Stimulated activated CD4-positive, alpha-beta T cell treated with anti-CD3 and anti-CD28 coated beads, Interleukin-12 subunit alpha, Interleukin-12 subunit beta, amount 100 ng/mL, for 48 hours (primary cell): ENCODE measurements around the gene YPEL1.
"Not testable (repeated sequence)": the region's sequence is repeated elsewhere in the genome, so short reads cannot be mapped to it uniquely, and the experiment has no call there.

Experiments
- DNase-seq, 3 donors: peaks; one replicate each; pipeline ENCODE4 v3.0.0-alpha.2; 2020; ENCODE audit warnings: low read depth in 2 of 3, low spot score in 1 of 3

The YPEL1 gene

GRCh38 chr22:21686193-21686608 is 49.4 kb downstream of the YPEL1 start:
- no peak for DNase-seq

GRCh38 chr22:21685164-21685513 is 50.5 kb downstream of the YPEL1 start:
- no peak for DNase-seq

- DNase-seq, result no peak
Measured at GRCh38 chr22:21684492-21685163, 51.0 kb downstream of the YPEL1 start.

- DNase-seq, result no peak
Measured at GRCh38 chr22:21683401-21683811, 52.2 kb downstream of the YPEL1 start.

- no peak for DNase-seq
Measured at GRCh38 chr22:21682385-21683175, 53.0 kb downstream of the YPEL1 start.

GRCh38 chr22:21681566-21682370 is 53.8 kb downstream of the YPEL1 start:
- DNase-seq, result no peak

GRCh38 chr22:21680830-21681565 is 54.6 kb downstream of the YPEL1 start:
- DNase-seq, result no peak

GRCh38 chr22:21679383-21679782 is 56.2 kb downstream of the YPEL1 start:
- no peak for DNase-seq

- DNase-seq, result not testable (repeated sequence)
Measured at GRCh38 chr22:21678842-21679241, 56.8 kb downstream of the YPEL1 start.

GRCh38 chr22:21677606-21678443 is 57.8 kb downstream of the YPEL1 start:
- DNase-seq, result no peak

GRCh38 chr22:21674638-21675245 is 60.9 kb downstream of the YPEL1 start:
- no peak for DNase-seq

GRCh38 chr22:21673534-21674321 is 61.9 kb downstream of the YPEL1 start:
- no peak for DNase-seq

GRCh38 chr22:21672107-21672629 is 63.4 kb downstream of the YPEL1 start:
- no peak for DNase-seq

GRCh38 chr22:21669026-21669425 is 66.6 kb downstream of the YPEL1 start:
- no peak for DNase-seq

- DNase-seq, result no peak
Measured at GRCh38 chr22:21666786-21667185, 68.8 kb downstream of the YPEL1 start.

GRCh38 chr22:21665047-21665851 is 70.3 kb downstream of the YPEL1 start:
- no peak for DNase-seq

- no peak for DNase-seq
Measured at GRCh38 chr22:21663738-21664137, 71.9 kb downstream of the YPEL1 start.

GRCh38 chr22:21661991-21662390 is 73.6 kb downstream of the YPEL1 start:
- no peak for DNase-seq
